HEK293 (cell line): ENCODE results near the gene DNAJB11.

ENCODE experiments used
- CTCF ChIA-PET: fragments of 350-600 bp; formaldehyde crosslinking; extraction: SDS; loops from one replicate; lab custom pipeline; 2021; ENCODE audit warnings: antibody characterized with exemption; lab: Yijun Ruan, JAX
- POLR2A ChIA-PET: fragments of 300-600 bp; formaldehyde crosslinking; extraction: SDS; loops from one replicate; lab custom pipeline; 2020; ENCODE audit warnings: antibody characterized with exemption, inconsistent platforms; lab: Yijun Ruan, JAX
- H3K27ac ChIP-seq: fragments of 200-500 bp; sonication (Bioruptor generic); 2 replicates; pipeline ENCODE4 v1.5.1; 2014; ENCODE audit warnings: low read depth, low read length, control low read depth, inconsistent platforms; ENCODE audit errors: extremely low read depth
- H3K36me3 ChIP-seq, 2 experiments: fragments of 200-500 bp in 1 of 2; sonication (Bioruptor generic) in 1 of 2; 1 replicate in 1 of 2; 2 replicates in 1 of 2; pipeline ENCODE4 v1.5.1; 2014 to 2017; ENCODE audit warnings: inconsistent platforms in 2 of 2, low read length in 2 of 2; ENCODE audit not compliant: control insufficient read depth in 2 of 2, insufficient read depth in 1 of 2
- H3K4me1 ChIP-seq: fragments of 200-500 bp; sonication (Bioruptor generic); 2 replicates; pipeline ENCODE4 v1.5.1; 2014; ENCODE audit warnings: mild to moderate bottlenecking, low read length, inconsistent platforms; ENCODE audit not compliant: control insufficient read depth, insufficient read depth
- H3K4me3 ChIP-seq: 2 replicates; pipeline ENCODE4 v1.5.1; 2011; ENCODE audit warnings: low read depth, mild to moderate bottlenecking, control low read depth, low read length, moderate library complexity
- H3K9me3 ChIP-seq: fragments of 200-500 bp; sonication (Bioruptor generic); 2 replicates; pipeline ENCODE4 v1.5.1; 2014; ENCODE audit warnings: low read depth, low read length, inconsistent platforms; ENCODE audit not compliant: control insufficient read depth, insufficient read depth
- KLF8 ChIP-seq: fragments of 450-650 bp; formaldehyde crosslinking; IDR thresholded peaks from 2 replicates; pipeline ENCODE4 v1.5.1; 2016; ENCODE audit warnings: missing biosample characterization, missing genetic modification characterization
- OSR2 ChIP-seq: fragments of 450-650 bp; formaldehyde crosslinking; IDR thresholded peaks from 2 replicates; pipeline ENCODE4 v1.5.1; 2016; ENCODE audit warnings: missing biosample characterization, missing genetic modification characterization
- REST ChIP-seq: fragments of 450-650 bp; formaldehyde crosslinking; IDR thresholded peaks from 2 replicates; pipeline ENCODE4 v1.5.1; 2016; ENCODE audit warnings: missing biosample characterization, missing genetic modification characterization
- ZBTB11 ChIP-seq: fragments of 450-650 bp; formaldehyde crosslinking; conservative IDR thresholded peaks from 2 replicates; pipeline ENCODE4 v1.5.1; 2016; ENCODE audit warnings: low read depth, missing biosample characterization, missing genetic modification characterization
- ZFHX2 ChIP-seq: fragments of 450-650 bp; formaldehyde crosslinking; conservative IDR thresholded peaks from 2 replicates; pipeline ENCODE4 v1.5.1; 2016; ENCODE audit warnings: missing biosample characterization, missing genetic modification characterization
- ZNF112 ChIP-seq: fragments of 450-650 bp; formaldehyde crosslinking; IDR thresholded peaks from 2 replicates; pipeline ENCODE4 v1.5.0; 2017; ENCODE audit warnings: missing biosample characterization, missing genetic modification characterization
- ZNF18 ChIP-seq: fragments of 450-650 bp; formaldehyde crosslinking; IDR thresholded peaks from 2 replicates; pipeline ENCODE4 v1.5.1; 2016; ENCODE audit warnings: missing biosample characterization, missing genetic modification characterization
- ZNF23 ChIP-seq: fragments of 450-650 bp; formaldehyde crosslinking; IDR thresholded peaks from 2 replicates; pipeline ENCODE4 v1.5.1; 2016; ENCODE audit warnings: missing biosample characterization, missing genetic modification characterization, borderline replicate concordance
- ZNF354C ChIP-seq: fragments of 450-650 bp; formaldehyde crosslinking; IDR thresholded peaks from 2 replicates; pipeline ENCODE4 v1.5.1; 2016; ENCODE audit warnings: missing biosample characterization, missing genetic modification characterization, low read depth, borderline replicate concordance
- ZNF394 ChIP-seq: fragments of 450-650 bp; formaldehyde crosslinking; IDR thresholded peaks from 2 replicates; pipeline ENCODE4 v1.5.1; 2016; ENCODE audit warnings: missing biosample characterization, missing genetic modification characterization, mild to moderate bottlenecking, moderate library complexity, borderline replicate concordance
- ZNF501 ChIP-seq: fragments of 450-650 bp; formaldehyde crosslinking; IDR thresholded peaks from 2 replicates; pipeline ENCODE4 v1.5.1; 2016; ENCODE audit warnings: missing biosample characterization, missing genetic modification characterization
- ZNF521 ChIP-seq: fragments of 450-650 bp; formaldehyde crosslinking; IDR thresholded peaks from 2 replicates; pipeline ENCODE4 v1.5.1; 2017; ENCODE audit warnings: missing biosample characterization, mild to moderate bottlenecking, missing genetic modification characterization
- ZNF621 ChIP-seq: fragments of 450-650 bp; formaldehyde crosslinking; IDR thresholded peaks from 2 replicates; pipeline ENCODE4 v1.5.1; 2017; ENCODE audit warnings: missing biosample characterization, missing genetic modification characterization
- ZNF629 ChIP-seq: fragments of 450-650 bp; formaldehyde crosslinking; IDR thresholded peaks from 2 replicates; pipeline ENCODE4 v1.5.1; 2017; ENCODE audit warnings: missing biosample characterization, missing genetic modification characterization
- ZNF670 ChIP-seq: fragments of 450-650 bp; formaldehyde crosslinking; IDR thresholded peaks from 2 replicates; pipeline ENCODE4 v1.5.1; 2016; ENCODE audit warnings: missing biosample characterization, missing genetic modification characterization, low read depth
- ZNF768 ChIP-seq: fragments of 450-650 bp; formaldehyde crosslinking; IDR thresholded peaks from 2 replicates; pipeline ENCODE4 v1.5.1; 2018; ENCODE audit warnings: missing biosample characterization, mild to moderate bottlenecking, missing genetic modification characterization
- ZNF776 ChIP-seq: fragments of 450-650 bp; formaldehyde crosslinking; IDR thresholded peaks from 2 replicates; pipeline ENCODE4 v1.5.0; 2017; ENCODE audit warnings: missing biosample characterization, missing genetic modification characterization, borderline replicate concordance
- ZSCAN5A ChIP-seq: fragments of 450-650 bp; formaldehyde crosslinking; IDR thresholded peaks from 2 replicates; pipeline ENCODE4 v1.5.1; 2016; ENCODE audit warnings: missing biosample characterization, missing genetic modification characterization
- TF ChIP-seq, protein P1 (sequence below): fragments of 450-650 bp; formaldehyde crosslinking; IDR thresholded peaks from 2 replicates; pipeline ENCODE4 v1.5.1; 2016; ENCODE audit warnings: missing biosample characterization, missing genetic modification characterization

The DNAJB11 gene

DNA sequence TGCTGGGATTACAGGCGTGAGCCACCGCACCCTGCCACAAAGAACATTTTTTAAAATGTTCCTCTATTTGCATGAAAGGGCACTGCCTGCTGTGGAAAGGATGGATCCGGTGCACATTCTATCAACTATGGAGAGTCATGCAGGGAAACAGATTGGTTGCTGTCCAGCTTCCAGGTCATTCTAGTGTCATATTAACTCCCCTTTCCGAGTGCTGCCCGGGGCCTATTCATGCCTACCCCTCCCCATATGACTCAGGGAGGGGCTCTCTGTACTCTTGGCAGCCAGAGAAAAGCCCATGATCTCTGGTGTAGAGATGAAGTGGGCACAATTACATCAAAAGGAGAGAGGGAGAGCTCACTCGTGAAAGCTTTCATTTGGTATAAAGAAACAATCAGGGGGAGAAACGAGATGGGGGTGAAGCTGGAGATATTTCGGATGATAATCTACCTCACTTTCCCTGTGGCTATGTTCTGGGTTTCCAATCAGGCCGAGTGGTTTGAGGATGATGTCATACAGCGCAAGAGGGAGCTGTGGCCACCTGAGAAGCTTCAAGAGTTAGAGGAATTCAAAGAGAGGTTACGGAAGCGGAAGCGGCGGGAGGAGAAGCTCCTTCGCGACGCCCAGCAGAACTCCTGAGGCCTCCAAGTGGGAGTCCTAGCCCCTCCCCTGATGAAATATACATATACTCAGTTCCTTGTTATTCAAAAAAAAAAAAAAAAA is 26.2 kb downstream of the DNAJB11 start:
- Histone ChIP-seq H3K27ac (no peak overlapping the region), H3K4me1 (no peaks in the 10 kb centered on the region), H3K4me3 (no peak overlapping the region)
- no peak for TF ChIP-seq ZNF521 (tag by site-specific recombination)
- peak; percentile 38; the same call in 1 of the 2 replicates for TF ChIP-seq REST (tag by site-specific recombination)
- TF ChIP-seq, all 188 proteins: peak for 1
- ChIA-PET CTCF (interaction anchor here (0.9 to 2.6 kb wide), 3 partner anchors 18 to 45 kb away, joined by 3 to 12 read pairs (median 12); no protein-coding TSS in a partner anchor), POLR2A (interaction anchor here (0.6 to 1.9 kb wide), 8 partner anchors 15 to 659 kb away, joined by 3 to 14 read pairs (median 4); partner anchors contain the start of genes DNAJB11 and EIF4A2)
- Histone ChIP-seq H3K36me3 (no peaks in the 10 kb centered on the region), H3K9me3 (no peaks in the 10 kb centered on the region)

DNA sequence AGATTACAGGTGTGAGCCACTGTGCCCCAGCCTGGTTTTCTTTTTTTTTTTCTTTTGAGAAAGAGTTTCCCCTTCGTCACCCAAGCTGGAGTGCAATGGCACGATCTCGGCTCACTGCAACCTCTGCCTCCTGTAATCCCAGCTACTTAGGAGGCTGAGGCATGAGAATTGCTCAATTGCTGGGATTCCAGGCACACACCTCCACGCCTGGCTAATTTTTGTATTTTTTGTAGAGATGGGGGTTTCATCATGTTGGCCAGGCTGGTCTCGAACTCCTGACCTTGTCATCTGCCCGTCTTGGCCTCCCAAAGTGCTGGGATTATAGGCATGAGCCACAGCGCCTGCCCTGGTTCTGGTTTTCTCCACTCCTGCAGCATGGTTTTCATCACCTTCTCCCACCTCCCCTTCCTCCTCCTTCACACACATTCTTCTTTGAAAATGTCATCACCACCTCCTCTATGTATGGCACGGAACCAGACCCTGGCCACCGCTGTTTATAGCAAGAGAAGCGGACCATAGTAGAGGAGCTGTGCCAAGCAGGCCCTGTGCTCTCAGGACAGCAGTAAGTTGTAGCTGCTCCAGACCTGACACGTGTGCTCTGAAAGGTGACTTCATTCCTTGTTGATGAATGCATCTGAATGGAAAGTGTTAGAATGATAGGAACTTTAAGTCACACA is 27.7 kb downstream of the DNAJB11 start:
- ChIA-PET CTCF (interaction anchor here (0.6 to 2.6 kb wide), 2 partner anchors 14 to 17 kb away, joined by 6 to 12 read pairs; no protein-coding TSS in a partner anchor), POLR2A (interaction anchor here (0.7 to 1.9 kb wide), 2 partner anchors 186 to 240 kb away, joined by 5 to 14 read pairs; partner anchors contain the start of gene EIF4A2)
- Histone ChIP-seq H3K9me3 (no peaks in the 10 kb centered on the region), H3K27ac (no peak overlapping the region), H3K4me3 (no peak overlapping the region), H3K36me3 (no peaks in the 10 kb centered on the region), H3K4me1 (no peaks in the 10 kb centered on the region)
- TF ChIP-seq OSR2, result no peak
- peak; percentile 30; the same call in 1 of the 2 replicates for TF ChIP-seq ZNF394
- TF ChIP-seq ZNF776, result no peak
- TF ChIP-seq ZNF501 (tag by site-specific recombination), result no peak
- TF ChIP-seq ZNF354C (tag by site-specific recombination), result no peak
- no peak for TF ChIP-seq ZSCAN5A (tag by site-specific recombination)
- TF ChIP-seq KLF8, result no peak
- TF ChIP-seq ZNF23 (tag by site-specific recombination), result no peak
- no peak for TF ChIP-seq ZNF112
- no peak for TF ChIP-seq ZNF629 (tag by site-specific recombination)
- TF ChIP-seq ZNF18 (tag by site-specific recombination), result no peak
- TF ChIP-seq, protein P1, sequence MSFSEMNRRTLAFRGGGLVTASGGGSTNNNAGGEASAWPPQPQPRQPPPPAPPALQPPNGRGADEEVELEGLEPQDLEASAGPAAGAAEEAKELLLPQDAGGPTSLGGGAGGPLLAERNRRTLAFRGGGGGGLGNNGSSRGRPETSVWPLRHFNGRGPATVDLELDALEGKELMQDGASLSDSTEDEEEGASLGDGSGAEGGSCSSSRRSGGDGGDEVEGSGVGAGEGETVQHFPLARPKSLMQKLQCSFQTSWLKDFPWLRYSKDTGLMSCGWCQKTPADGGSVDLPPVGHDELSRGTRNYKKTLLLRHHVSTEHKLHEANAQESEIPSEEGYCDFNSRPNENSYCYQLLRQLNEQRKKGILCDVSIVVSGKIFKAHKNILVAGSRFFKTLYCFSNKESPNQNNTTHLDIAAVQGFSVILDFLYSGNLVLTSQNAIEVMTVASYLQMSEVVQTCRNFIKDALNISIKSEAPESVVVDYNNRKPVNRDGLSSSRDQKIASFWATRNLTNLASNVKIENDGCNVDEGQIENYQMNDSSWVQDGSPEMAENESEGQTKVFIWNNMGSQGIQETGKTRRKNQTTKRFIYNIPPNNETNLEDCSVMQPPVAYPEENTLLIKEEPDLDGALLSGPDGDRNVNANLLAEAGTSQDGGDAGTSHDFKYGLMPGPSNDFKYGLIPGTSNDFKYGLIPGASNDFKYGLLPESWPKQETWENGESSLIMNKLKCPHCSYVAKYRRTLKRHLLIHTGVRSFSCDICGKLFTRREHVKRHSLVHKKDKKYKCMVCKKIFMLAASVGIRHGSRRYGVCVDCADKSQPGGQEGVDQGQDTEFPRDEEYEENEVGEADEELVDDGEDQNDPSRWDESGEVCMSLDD (tag by site-specific recombination), result no peak
- TF ChIP-seq ZBTB11 (tag by site-specific recombination), result no peak
- TF ChIP-seq ZNF768, result no peak
- peak; percentile 68 for TF ChIP-seq ZFHX2 (tag by site-specific recombination)
- TF ChIP-seq ZNF621, result no peak
- no peak for TF ChIP-seq ZNF670
